HepG2 (cell line): ENCODE data around the gene MX2. TPM values are rescaled to one million over a fixed set of nuclear protein-coding genes. Genes with fewer than 3 reads are reported as not detected.

ENCODE experiments used
- AKNA ChIP-seq: sonication (generic); formaldehyde crosslinking; IDR thresholded peaks from 2 replicates; pipeline ENCODE4 v1.4.0; 2020; ENCODE audit warnings: missing genetic modification reagents, borderline replicate concordance
- CBX5 ChIP-seq: sonication (generic); formaldehyde crosslinking; IDR thresholded peaks from 2 replicates; pipeline ENCODE4 v1.4.0; 2020; ENCODE audit warnings: missing genetic modification reagents, borderline replicate concordance
- CERS6 ChIP-seq: sonication (generic); formaldehyde crosslinking; IDR thresholded peaks from 2 replicates; pipeline ENCODE4 v1.5.0; 2020; ENCODE audit warnings: missing genetic modification reagents
- FOXP1 ChIP-seq, 2 experiments: fragments of 450-650 bp in 1 of 2; IDR thresholded peaks; 2 replicates each; pipeline ENCODE4 v1.6.1; 2017 to 2018; ENCODE audit warnings: antibody characterized with exemption in 1 of 2
- GFI1 ChIP-seq: sonication (generic); formaldehyde crosslinking; IDR thresholded peaks from 2 replicates; pipeline ENCODE4 v1.5.0; 2020; ENCODE audit warnings: missing genetic modification reagents, mild to moderate bottlenecking, borderline replicate concordance
- GTF2F1 ChIP-seq: fragments of 150-350 bp; IDR thresholded peaks from 2 replicates; pipeline ENCODE4 v1.6.1; 2014; ENCODE audit warnings: low read length
- HIC2 ChIP-seq: sonication (generic); formaldehyde crosslinking; IDR thresholded peaks from 2 replicates; pipeline ENCODE4 v1.9.0; 2022; ENCODE audit warnings: low read depth, missing genetic modification reagents
- KDM3A ChIP-seq: IDR thresholded peaks from 2 replicates; pipeline ENCODE4 v1.6.1; 2018; ENCODE audit warnings: low read depth, missing compliant biosample characterization
- NFAT5 ChIP-seq: sonication (generic); formaldehyde crosslinking; IDR thresholded peaks from 2 replicates; pipeline ENCODE4 v1.4.0; 2020; ENCODE audit warnings: missing genetic modification reagents
- SRSF9 ChIP-seq: fragments of 200-400 bp; formaldehyde crosslinking; IDR thresholded peaks from 2 replicates; pipeline ENCODE4 v1.6.1; 2018; ENCODE audit warnings: borderline replicate concordance, mild to moderate bottlenecking, low read depth, low read length; ENCODE audit not compliant: insufficient read depth, poor library complexity, severe bottlenecking
- TP53 ChIP-seq: sonication (generic); formaldehyde crosslinking; conservative IDR thresholded peaks from 2 replicates; pipeline ENCODE4 v1.4.0; 2020; ENCODE audit warnings: missing genetic modification reagents
- ZIK1 ChIP-seq: sonication (generic); formaldehyde crosslinking; IDR thresholded peaks from 2 replicates; pipeline ENCODE4 v1.5.0; 2020; ENCODE audit warnings: mild to moderate bottlenecking, low read depth, missing genetic modification reagents, borderline replicate concordance
- ZNF17 ChIP-seq: sonication (generic); formaldehyde crosslinking; IDR thresholded peaks from 2 replicates; pipeline ENCODE4 v1.5.0; 2020; ENCODE audit warnings: mild to moderate bottlenecking, missing genetic modification reagents
- ZNF777 ChIP-seq: sonication (generic); formaldehyde crosslinking; IDR thresholded peaks from 2 replicates; pipeline ENCODE4 v1.4.0; 2020; ENCODE audit warnings: missing genetic modification reagents
- ZNF780A ChIP-seq: sonication (generic); formaldehyde crosslinking; IDR thresholded peaks from 2 replicates; pipeline ENCODE4 v1.8.0; 2022; ENCODE audit warnings: mild to moderate bottlenecking, missing genetic modification reagents, moderate library complexity
- polyA plus RNA-seq, 8 experiments: library from polyadenylated mRNA; depleted of rRNA in 3 of 8; stranded (reverse) in 7 of 8; unstranded in 1 of 8; fragments of >200 nt; fragmentation: Illumina TruSeq in 4 of 8; extraction: Trizol in 4 of 8; gene quantifications; 2 replicates each; pipeline versions ENCODE4 v1.2.1 to v1.2.3, GENCODE V29; 2011 to 2016; ENCODE audit warnings: low read depth in 4 of 8, missing spikeins in 1 of 8, mixed read lengths in 1 of 8; ENCODE audit not compliant: insufficient read depth in 1 of 8
- total RNA-seq, 5 experiments: library from RNA; depleted of rRNA; stranded (reverse); fragments of >200 nt; fragmentation: Illumina TruSeq; extraction: Trizol; gene quantifications; 2 replicates each; pipeline ENCODE4 v1.2.3, GENCODE V29; 2016; ENCODE audit warnings: low read depth in 1 of 5

MX2 gene
- total and polyA plus RNA-seq, 2 of the 13 experiments (the other 11 are each of a cell fraction or from before 2014, with no cell fraction given), result 24.0 to 35.7 TPM

DNA sequence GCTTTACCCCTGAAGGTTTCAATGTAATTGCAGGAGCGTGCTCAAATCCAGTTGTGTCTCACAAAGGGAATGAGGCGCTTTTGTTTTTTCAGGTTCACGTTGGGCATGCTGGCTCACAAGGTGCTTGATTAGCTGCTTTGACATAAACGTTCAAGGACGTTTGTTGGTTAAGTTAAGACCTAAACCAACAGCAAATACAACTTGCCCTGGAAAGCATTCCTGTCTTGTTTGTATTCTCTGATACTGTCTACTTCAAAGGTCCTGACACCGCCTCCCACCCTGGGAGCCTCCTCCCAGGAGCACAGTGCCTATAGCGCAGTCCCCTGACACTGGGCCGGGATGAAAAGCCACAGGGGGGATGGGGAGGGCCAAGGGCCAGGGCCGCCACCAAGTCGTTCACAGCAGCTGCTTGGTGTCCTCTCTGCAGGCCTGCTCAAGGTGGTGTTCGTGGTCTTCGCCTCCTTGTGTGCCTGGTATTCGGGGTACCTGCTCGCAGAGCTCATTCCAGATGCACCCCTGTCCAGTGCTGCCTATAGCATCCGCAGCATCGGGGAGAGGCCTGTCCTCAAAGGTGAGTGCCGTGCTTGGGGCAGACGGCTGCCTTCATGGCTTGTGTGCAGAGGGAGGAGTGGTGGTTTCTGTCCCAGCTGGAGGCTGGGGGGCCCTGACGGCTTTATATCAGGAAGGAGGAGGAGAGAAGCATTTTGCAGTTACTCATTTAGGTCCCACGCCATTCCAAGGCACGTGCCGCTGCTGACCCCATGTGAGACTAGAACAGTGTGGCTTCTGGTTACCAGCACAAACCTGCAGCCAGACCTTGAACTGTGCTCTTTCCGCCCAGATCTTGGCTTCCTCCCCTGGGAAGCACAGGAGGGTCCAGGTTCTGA lies 39.1 kb upstream of the MX2 start (continued):
- TF ChIP-seq FOXP1 (IDR thresholded peaks at IDR 0.05) (no peak), FOXP1 (CRISPR knock-in tag; IDR thresholded peaks at IDR 0.05) (peak; percentile 86), GTF2F1 (no peak), SRSF9 (no peak), GFI1 (CRISPR knock-in tag) (peak; percentile 80), TP53 (CRISPR knock-in tag) (no peak), ZNF17 (no peak), NFAT5 (peak; percentile 30; the same call in 1 of the 2 replicates), ZNF777 (CRISPR knock-in tag) (no peak; the same call in none of the 2 replicates), CERS6 (CRISPR knock-in tag) (no peak), KDM3A (peak; percentile 38; the same call in 1 of the 2 replicates), ZNF780A (CRISPR knock-in tag) (peak; percentile 28; the same call in 1 of the 2 replicates), HIC2 (CRISPR knock-in tag) (peak; percentile 47; the same call in 1 of the 2 replicates), ZIK1 (CRISPR knock-in tag) (no peak), CBX5 (CRISPR knock-in tag) (peak; percentile 73), AKNA (CRISPR knock-in tag) (no peak)
